Activated CD4-positive, alpha-beta T cell treated with anti-CD3 and anti-CD28 coated beads, Interleukin-2, amount 50 U/mL, for 48 hours (primary cell): ENCODE data around the gene CUTA.

Source experiments
- DNase-seq, 2 experiments: peaks; one replicate each; pipeline ENCODE4 v3.0.0-alpha.2; 2020

The CUTA gene

GRCh38 chr6:33417903-33418689, at the start of gene CUTA:
Gene CUTA, minus strand, starts transcription at chr6:33418107. Its CDS starts 107 bp downstream, at chr6:33418000.
- peak; percentile 97 to 99 for DNase-seq

GRCh38 chr6:33467091-33467490, 49.2 kb upstream of the CUTA start:
- DNase-seq: no peak

- DNase-seq: no peak
These were observed 48.3 kb upstream of the CUTA start for GRCh38 chr6:33466075-33466735.

GRCh38 chr6:33459226-33459625, 41.3 kb upstream of the CUTA start:
- no peak for DNase-seq

GRCh38 chr6:33458676-33459075, 40.8 kb upstream of the CUTA start:
- no peak for DNase-seq

- no peak for DNase-seq
These were observed 38.2 kb upstream of the CUTA start for GRCh38 chr6:33456156-33456555.

- no peak for DNase-seq
These were observed 37.1 kb upstream of the CUTA start for GRCh38 chr6:33455051-33455450.

GRCh38 chr6:33454009-33454946, 36.4 kb upstream of the CUTA start, which contains the start of gene ZBTB9:
Gene ZBTB9, plus strand, starts transcription at chr6:33454576. Its CDS starts 525 bp downstream, at chr6:33455101.
- peak; percentile 93 to 96 for DNase-seq

GRCh38 chr6:33453393-33454008, 35.6 kb upstream of the CUTA start:
- DNase-seq: no peak

GRCh38 chr6:33452496-33452895, 34.6 kb upstream of the CUTA start:
- no peak for DNase-seq

- DNase-seq: no peak
These were observed 33.7 kb upstream of the CUTA start for GRCh38 chr6:33451606-33452005.

GRCh38 chr6:33450434-33450833, 32.5 kb upstream of the CUTA start:
- no peak for DNase-seq

- no peak for DNase-seq
These were observed 28.4 kb upstream of the CUTA start for GRCh38 chr6:33446356-33446755.

GRCh38 chr6:33445119-33445603, 27.3 kb upstream of the CUTA start:
- no peak for DNase-seq

- DNase-seq: no peak
These were observed 26.0 kb upstream of the CUTA start for GRCh38 chr6:33443619-33444504.

- no peak for DNase-seq
These were observed 25.1 kb upstream of the CUTA start for GRCh38 chr6:33443025-33443424.

- no peak for DNase-seq
These were observed 24.4 kb upstream of the CUTA start for GRCh38 chr6:33442283-33442682.

- DNase-seq: no peak
These were observed 23.6 kb upstream of the CUTA start for GRCh38 chr6:33441457-33441856.

- no peak for DNase-seq
These were observed 22.9 kb upstream of the CUTA start for GRCh38 chr6:33440649-33441309.

- no peak for DNase-seq
These were observed 22.2 kb upstream of the CUTA start for GRCh38 chr6:33439956-33440648.
